IPS-18a (cell line): Measurements from ENCODE around the gene ANP32A.
A peak's percentile ranks its signal among the peaks of the same experiment; 100 is the strongest.

Experiments used
- H3K27ac ChIP-seq: one replicate; pipeline ENCODE4 v1.5.1; 2013; ENCODE audit warnings: low read length
- H3K27me3 ChIP-seq: one replicate; pipeline ENCODE4 v1.6.1; 2013; ENCODE audit warnings: mild to moderate bottlenecking, low read length; ENCODE audit not compliant: control insufficient read depth, insufficient read depth
- H3K36me3 ChIP-seq: one replicate; pipeline ENCODE4 v1.6.1; 2013; ENCODE audit warnings: low read depth, low read length; ENCODE audit not compliant: control insufficient read depth
- H3K4me1 ChIP-seq: one replicate; pipeline ENCODE4 v1.6.1; 2013; ENCODE audit warnings: low read depth, low read length; ENCODE audit not compliant: control insufficient read depth
- H3K4me3 ChIP-seq: one replicate; pipeline ENCODE4 v1.5.1; 2013; ENCODE audit warnings: low read length
- H3K9ac ChIP-seq: one replicate; pipeline ENCODE4 v1.6.1; 2013; ENCODE audit warnings: mild to moderate bottlenecking, low read length, moderate library complexity
- H3K9me3 ChIP-seq: one replicate; pipeline ENCODE4 v1.6.1; 2013; ENCODE audit warnings: low read depth, low read length; ENCODE audit not compliant: control insufficient read depth

The ANP32A gene

DNA sequence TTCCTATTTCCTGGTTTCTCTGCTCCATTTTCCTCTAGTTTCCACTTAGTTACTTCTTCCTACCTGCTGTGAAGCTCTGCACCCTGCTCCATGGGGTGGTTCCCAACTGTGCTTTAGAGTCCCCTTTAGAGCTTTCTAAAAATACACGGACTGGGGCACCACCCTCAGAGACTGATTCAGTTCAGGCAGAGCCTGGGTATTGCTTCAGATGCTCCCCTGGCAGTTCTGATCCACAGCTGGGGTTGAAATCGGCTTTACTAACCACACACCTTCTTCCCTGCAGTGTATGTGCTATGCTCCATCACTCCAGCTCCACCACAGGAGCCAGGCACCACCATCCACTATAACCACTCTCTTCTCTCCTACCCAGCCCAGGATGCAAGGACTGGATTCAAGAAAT lies 12.6 kb downstream of the ANP32A start:
- no peaks in the 10 kb centered on the region for H3K9me3 ChIP-seq
- no peak overlapping the region for H3K9ac ChIP-seq
- H3K4me3 ChIP-seq, result no peak overlapping the region
- H3K4me1 ChIP-seq, result peaks cover 22% of the 10 kb centered on the region
- H3K27me3 ChIP-seq, result no peaks in the 10 kb centered on the region
- H3K27ac ChIP-seq, result no peak overlapping the region
- peaks cover 9% of the 10 kb centered on the region for H3K36me3 ChIP-seq

DNA sequence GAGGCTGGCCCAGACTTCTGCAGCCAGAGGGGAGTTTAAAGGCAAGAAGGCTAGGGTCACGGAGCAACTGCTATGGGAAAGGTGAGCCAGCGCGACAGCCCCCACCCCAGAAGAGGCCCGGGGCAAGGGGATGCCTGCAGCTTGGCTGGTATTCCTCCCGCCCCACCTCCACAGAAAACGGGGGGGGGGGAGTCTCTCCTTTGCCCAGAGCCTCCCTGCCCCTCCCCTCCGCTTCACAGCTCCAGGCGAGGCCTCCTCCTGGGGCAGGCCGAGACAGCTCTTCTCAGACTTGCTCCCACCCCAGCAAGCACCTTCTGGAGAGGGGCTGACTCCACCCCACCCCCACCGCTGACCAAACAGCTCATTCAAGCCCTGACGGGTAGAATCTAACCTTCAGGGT lies 13.4 kb downstream of the ANP32A start:
- no peaks in the 10 kb centered on the region for H3K9me3 ChIP-seq
- no peak overlapping the region for H3K9ac ChIP-seq
- no peak overlapping the region for H3K27ac ChIP-seq
- H3K36me3 ChIP-seq, result peaks cover 9% of the 10 kb centered on the region
- peaks cover 18% of the 10 kb centered on the region for H3K4me1 ChIP-seq
- no peak overlapping the region for H3K4me3 ChIP-seq
- H3K27me3 ChIP-seq, result no peaks in the 10 kb centered on the region

DNA sequence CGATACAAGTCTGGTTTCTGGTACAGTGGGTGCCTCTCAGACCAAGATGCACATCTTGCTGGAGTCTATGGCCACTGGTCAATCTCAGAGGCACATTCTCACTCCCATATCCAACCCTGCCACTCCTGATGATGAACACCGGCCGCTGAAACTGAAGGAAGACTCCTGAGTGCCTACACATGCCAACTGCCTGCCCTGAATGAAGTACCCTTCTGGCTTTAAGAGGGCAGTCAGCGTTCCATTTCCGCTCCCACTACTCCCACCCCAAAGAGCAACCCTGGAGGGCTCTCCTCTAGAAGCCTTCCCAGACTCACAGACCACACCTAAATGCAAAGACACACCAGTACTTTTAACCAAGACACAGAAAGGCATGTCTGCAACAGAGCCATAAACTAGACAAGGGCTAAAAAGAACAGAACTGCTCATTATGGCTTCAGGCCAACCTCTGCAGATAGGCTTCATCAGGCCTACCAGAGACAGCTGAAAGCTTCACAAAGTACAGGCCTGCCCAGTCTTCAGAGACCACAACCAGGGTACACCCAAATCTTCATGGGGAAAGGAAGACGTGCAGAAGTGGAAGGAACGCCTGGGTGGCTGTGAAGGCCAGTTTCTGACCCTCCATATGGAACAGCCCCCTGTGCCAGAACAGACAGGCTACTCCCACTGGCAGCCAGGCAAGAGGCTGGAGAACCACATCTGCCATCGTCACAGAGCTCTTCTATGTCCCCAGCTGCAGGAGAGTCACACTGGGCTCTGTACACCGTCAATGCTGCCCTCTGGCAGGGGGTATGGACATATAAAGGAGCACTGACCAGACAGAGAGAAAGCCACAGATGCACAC lies 14.3 kb downstream of the ANP32A start:
- Histone ChIP-seq H3K4me3 (no peak overlapping the region), H3K27me3 (no peaks in the 10 kb centered on the region), H3K9ac (no peak overlapping the region), H3K36me3 (peaks cover 9% of the 10 kb centered on the region), H3K9me3 (no peaks in the 10 kb centered on the region), H3K27ac (no peak overlapping the region), H3K4me1 (peaks cover 18% of the 10 kb centered on the region)

DNA sequence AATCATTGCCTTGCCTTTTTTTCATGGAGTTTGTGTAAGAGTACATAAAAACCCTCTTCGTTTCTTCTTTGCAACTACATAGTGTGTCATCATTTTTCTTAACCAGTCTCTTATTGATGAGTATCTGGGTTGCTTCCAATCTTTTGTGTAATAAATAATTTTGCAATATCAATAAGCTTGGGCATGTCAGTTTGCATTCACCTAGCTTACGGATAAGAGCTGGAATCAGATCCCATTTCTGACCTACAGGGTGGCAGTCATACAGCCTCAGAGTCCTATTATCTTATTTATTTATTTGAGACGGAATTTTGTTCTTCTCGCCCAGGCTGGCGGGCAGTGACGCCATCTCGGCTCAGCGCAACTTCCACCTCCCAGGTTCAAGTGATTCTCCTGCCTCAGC lies 18.3 kb downstream of the ANP32A start:
- no peaks in the 10 kb centered on the region for H3K9me3 ChIP-seq
- H3K4me3 ChIP-seq, result no peak overlapping the region
- peaks cover 7% of the 10 kb centered on the region for H3K4me1 ChIP-seq
- peaks cover 5% of the 10 kb centered on the region for H3K36me3 ChIP-seq
- H3K27me3 ChIP-seq, result no peaks in the 10 kb centered on the region
- H3K9ac ChIP-seq, result no peak overlapping the region
- H3K27ac ChIP-seq, result no peak overlapping the region

DNA sequence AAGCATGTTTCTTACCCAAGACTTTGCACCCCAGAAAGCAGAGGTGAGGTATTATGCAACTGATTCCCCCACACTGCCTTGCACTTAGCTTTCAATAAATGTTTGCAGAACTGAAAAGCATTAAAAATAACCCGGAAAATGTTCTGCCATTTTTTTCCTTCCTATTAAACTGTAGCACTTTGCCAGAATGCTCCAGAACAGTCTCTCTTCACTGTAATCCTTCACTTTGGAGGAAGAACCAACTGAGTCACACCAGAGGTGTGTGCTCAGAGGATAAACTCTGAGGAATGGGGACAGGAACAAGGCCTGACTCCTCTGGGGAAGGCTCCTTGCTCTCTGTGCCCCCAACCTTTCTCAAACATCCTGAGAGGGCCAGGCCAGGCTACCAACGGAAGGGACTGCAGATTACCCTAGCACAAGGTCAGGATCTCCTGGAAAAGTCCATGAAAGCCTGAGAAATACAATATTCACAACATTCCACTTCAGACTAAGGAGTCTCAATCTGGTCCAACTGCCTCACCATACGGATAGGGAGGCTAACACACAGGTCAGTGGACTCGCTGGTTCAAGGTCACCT lies 19.0 kb downstream of the ANP32A start:
- no peaks in the 10 kb centered on the region for H3K27me3 ChIP-seq
- H3K9me3 ChIP-seq, result no peaks in the 10 kb centered on the region
- no peak overlapping the region for H3K27ac ChIP-seq
- H3K4me3 ChIP-seq, result no peak overlapping the region
- no peak overlapping the region for H3K9ac ChIP-seq
- peaks cover 1% of the 10 kb centered on the region for H3K36me3 ChIP-seq
- H3K4me1 ChIP-seq, result peaks cover 6% of the 10 kb centered on the region

DNA sequence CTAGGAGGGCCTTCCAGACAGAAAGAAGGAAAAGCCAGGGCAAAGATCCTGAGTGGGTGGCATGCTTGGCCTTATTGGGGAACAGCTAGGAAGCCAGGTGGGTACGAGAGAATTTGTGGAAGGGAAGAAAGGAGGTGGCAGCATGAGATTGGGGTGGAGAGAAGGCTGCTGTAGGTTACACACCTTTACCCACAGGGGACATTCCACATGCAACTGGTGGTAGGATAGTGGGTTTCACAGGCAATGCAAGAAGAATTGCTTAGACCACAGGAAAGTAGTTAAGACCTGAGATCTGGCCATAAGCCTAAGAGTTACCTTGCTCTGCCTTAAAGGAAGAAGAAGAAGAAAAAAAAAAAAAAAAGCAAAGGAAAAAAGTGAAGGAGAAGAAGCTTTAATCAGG lies 19.8 kb downstream of the ANP32A start:
- Histone ChIP-seq H3K4me1 (peaks cover 12% of the 10 kb centered on the region), H3K9ac (no peak overlapping the region), H3K27ac (no peak overlapping the region)

DNA sequence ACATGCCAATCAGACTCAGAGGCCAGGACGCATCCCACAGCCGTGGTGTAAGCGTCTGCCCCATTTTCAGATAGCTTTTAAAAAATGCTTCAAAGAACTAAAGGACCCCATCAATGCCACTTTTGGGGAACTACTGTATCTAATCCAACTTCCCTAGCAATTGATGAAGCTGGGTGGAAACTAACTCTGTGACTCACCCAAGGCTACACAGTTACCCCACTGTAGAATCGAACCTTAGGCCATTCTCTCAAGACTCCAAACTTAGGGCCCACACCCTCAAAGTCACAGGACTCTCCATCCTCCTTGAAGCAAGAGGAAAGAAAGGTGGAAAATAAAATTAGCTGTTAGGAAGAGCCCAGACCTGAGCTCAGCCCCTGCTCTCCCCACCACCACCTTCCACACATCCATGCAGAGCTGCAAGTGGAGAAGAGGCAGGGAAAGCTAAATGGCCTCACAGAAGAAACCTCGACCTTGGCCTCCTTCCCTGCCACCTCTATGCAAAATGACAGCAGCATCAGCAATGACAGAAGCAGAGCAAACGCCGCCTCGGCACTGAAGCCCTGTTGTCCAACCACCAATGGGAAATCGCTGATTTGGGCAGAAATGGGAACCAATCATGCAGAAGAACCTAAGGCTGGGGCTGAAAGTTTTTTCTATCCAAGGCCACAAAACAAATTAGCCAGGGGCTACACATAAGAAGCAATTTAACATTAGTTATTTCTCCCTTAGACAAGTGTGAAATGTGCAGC lies 22.2 kb downstream of the ANP32A start:
- no peaks in the 10 kb centered on the region for H3K27me3 ChIP-seq
- H3K9me3 ChIP-seq, result no peaks in the 10 kb centered on the region
- H3K27ac ChIP-seq, result no peak overlapping the region
- H3K4me3 ChIP-seq, result no peak overlapping the region
- H3K36me3 ChIP-seq, result no peaks in the 10 kb centered on the region
- H3K9ac ChIP-seq, result no peak overlapping the region
- H3K4me1 ChIP-seq, result peaks cover 33% of the 10 kb centered on the region

More for the DNA sequence above, 19.8 kb downstream of the ANP32A start:
- Histone ChIP-seq H3K36me3 (no peaks in the 10 kb centered on the region), H3K27me3 (no peaks in the 10 kb centered on the region), H3K9me3 (no peaks in the 10 kb centered on the region), H3K4me3 (no peak overlapping the region)

DNA sequence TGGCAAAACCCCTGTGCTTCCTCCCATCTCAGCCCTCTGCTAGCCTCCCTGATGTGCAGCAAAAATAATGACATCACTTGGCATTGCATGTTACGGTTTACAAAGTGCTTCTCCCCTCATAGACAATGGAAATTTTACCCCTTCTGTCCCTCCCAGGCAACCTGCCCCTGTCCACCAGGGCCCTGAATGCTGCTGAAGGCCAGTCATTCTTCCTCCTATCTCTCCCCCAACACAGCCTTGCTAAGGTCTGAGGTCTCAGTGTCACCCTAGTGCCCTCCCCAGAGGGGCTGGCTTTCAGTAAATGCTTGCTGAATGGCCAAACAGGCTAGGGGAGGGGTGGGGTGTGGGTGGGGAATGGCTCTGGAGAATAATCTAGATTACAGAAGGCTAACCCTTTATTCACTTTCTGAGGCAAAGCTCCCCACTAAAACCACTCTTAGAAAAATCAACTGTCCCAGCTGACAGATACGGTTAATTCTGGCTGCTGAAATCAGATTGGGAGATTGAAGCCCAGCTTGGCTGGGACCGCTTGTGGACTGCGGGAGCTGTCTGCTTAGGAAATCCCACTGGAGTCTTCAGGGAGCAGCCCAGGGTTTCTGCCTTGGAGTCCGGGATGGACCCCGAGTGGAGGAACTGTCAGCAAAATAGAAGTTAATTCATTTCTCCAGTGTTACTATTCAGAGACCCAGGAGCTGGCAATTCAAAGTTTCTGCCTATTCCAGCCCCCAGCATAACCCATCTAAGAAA lies 22.9 kb downstream of the ANP32A start:
- H3K4me1 ChIP-seq, result peaks cover 40% of the 10 kb centered on the region
- H3K9ac ChIP-seq, result no peak overlapping the region
- H3K36me3 ChIP-seq, result no peaks in the 10 kb centered on the region
- H3K9me3 ChIP-seq, result no peaks in the 10 kb centered on the region
- H3K4me3 ChIP-seq, result no peak overlapping the region
- H3K27me3 ChIP-seq, result no peaks in the 10 kb centered on the region
- H3K27ac ChIP-seq, result no peak overlapping the region

DNA sequence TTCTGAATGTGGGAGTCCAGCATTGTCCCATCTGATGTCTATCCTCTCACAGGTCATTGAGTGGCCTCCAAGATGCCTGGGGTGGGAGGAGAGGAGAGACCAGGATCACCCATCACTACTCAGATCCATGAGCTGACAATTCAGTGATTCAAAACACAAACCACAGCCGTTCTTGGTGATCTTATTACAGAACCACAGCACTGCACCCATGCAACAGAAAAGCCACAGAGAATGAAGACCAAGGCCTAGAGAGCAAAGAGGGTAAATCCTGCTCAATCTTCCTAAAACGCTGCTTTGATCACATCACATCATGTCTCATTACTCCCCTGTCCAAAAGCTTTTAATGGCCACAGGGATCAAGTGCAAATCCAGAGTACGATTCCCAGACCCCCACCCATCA lies 23.5 kb downstream of the ANP32A start:
- no peaks in the 10 kb centered on the region for H3K9me3 ChIP-seq
- no peak overlapping the region for H3K27ac ChIP-seq
- no peaks in the 10 kb centered on the region for H3K27me3 ChIP-seq
- no peak overlapping the region for H3K4me3 ChIP-seq
- H3K9ac ChIP-seq, result no peak overlapping the region
- peaks cover 45% of the 10 kb centered on the region for H3K4me1 ChIP-seq
- H3K36me3 ChIP-seq, result no peaks in the 10 kb centered on the region

DNA sequence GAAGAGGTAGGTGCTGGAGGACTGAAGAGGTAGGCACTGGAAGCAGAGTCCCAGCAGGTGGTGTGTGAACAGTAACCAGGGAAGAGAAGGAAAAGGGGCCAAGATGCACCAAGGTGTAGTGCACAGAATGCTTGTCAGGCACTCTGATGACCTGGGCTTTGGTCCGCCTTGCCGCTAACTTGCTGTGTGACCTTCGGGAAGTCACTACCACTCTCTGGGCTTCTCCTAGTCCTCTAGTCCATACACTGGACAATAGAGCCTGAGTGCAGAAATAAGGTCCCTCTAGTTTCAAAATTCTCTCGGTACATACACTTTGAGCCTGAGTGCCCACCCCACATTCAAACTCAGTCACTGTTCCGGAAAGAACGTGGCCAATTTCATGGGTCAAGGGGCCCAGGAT lies 24.1 kb downstream of the ANP32A start:
- H3K9ac ChIP-seq, result no peak overlapping the region
- no peaks in the 10 kb centered on the region for H3K36me3 ChIP-seq
- no peaks in the 10 kb centered on the region for H3K9me3 ChIP-seq
- H3K4me3 ChIP-seq, result no peak overlapping the region
- no peak overlapping the region for H3K27ac ChIP-seq
- peaks cover 51% of the 10 kb centered on the region for H3K4me1 ChIP-seq
- no peaks in the 10 kb centered on the region for H3K27me3 ChIP-seq

DNA sequence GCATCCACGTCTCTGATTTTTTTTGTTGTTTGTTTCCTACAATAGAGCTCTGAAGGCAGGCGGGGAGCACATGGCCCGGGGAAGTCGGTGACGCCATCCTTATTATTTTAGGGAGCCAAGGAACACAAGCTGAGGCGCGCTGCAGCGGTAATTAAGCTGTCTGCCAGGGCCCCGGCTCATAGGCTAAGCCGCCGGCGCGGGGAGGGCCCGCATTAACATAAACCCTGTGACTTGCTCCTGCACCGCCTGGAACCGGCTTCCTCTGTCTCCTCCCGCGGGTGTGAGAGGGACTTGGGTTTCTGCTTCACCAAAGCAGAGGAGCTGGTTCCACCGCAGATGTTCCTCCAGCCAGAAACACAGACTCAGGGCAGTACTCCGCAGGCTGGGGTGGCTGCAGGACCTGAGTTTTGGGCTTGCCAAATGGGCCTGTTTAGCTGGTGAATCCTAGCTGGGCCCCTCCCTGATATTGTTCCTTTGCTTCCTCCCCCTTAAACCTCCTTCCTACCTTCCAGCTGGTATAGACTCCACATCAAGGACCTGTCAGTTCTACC lies 25.3 kb downstream of the ANP32A start:
- H3K9ac ChIP-seq, result peak overlapping the region; percentile 46
- H3K4me3 ChIP-seq, result peak overlapping the region; percentile 38
- H3K9me3 ChIP-seq, result no peaks in the 10 kb centered on the region
- no peaks in the 10 kb centered on the region for H3K36me3 ChIP-seq
- peaks cover 63% of the 10 kb centered on the region for H3K4me1 ChIP-seq
- H3K27me3 ChIP-seq, result no peaks in the 10 kb centered on the region
- H3K27ac ChIP-seq, result no peak overlapping the region
